Rectal smooth muscle tissue (tissue), 1 donor: Measurements from ENCODE around the gene KPNA1.

Experiments
- H3K27ac ChIP-seq: one replicate; pipeline ENCODE4 v1.7.0; 2013; ENCODE audit warnings: low read depth, low read length, inconsistent platforms
- H3K27me3 ChIP-seq: one replicate; pipeline ENCODE4 v1.7.0; 2013; ENCODE audit warnings: low read length; ENCODE audit not compliant: control insufficient read depth, insufficient read depth
- H3K36me3 ChIP-seq: one replicate; pipeline ENCODE4 v1.7.0; 2013; ENCODE audit warnings: low read length; ENCODE audit not compliant: control insufficient read depth, insufficient read depth
- H3K4me1 ChIP-seq: one replicate; pipeline ENCODE4 v1.7.0; 2013; ENCODE audit warnings: low read length; ENCODE audit not compliant: control insufficient read depth, insufficient read depth
- H3K4me3 ChIP-seq: one replicate; pipeline ENCODE4 v1.7.0; 2013; ENCODE audit warnings: low read length
- H3K9ac ChIP-seq: one replicate; pipeline ENCODE4 v1.7.0; 2013; ENCODE audit warnings: low read length

The KPNA1 gene

DNA sequence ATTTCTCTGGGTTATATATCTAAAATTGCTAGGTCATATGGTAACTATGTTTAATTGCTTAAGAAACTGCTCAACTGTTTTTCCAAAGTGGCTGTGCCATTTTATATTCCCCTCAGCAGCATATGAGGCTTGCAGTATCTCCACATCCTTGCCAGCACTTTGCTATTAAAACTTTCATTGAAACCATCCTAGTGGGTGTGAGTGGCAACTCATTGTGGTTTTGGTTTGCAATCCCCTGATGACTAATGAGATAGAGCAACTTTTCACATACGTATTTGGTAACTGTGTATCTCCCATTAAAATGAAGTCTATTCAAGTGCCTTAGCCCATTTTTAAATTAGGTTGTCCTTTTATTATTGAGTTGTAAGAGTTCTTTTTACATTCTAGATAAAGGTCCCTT is 17.3 kb downstream of the KPNA1 start:
- Histone ChIP-seq H3K4me3 (no peak overlapping the region), H3K36me3 (peaks cover 5% of the 10 kb centered on the region), H3K9ac (no peak overlapping the region), H3K27me3 (no peaks in the 10 kb centered on the region), H3K4me1 (no peaks in the 10 kb centered on the region), H3K27ac (no peak overlapping the region)

GRCh38 chr3:122496508-122496907 is 18.2 kb downstream of the KPNA1 start:
- H3K9ac ChIP-seq: no peak overlapping the region
- H3K4me1 ChIP-seq: no peaks in the 10 kb centered on the region
- no peak overlapping the region for H3K27ac ChIP-seq
- H3K27me3 ChIP-seq: no peaks in the 10 kb centered on the region
- H3K4me3 ChIP-seq: no peak overlapping the region
- H3K36me3 ChIP-seq: peaks cover 5% of the 10 kb centered on the region

GRCh38 chr3:122493296-122493695 is 21.4 kb downstream of the KPNA1 start:
- Histone ChIP-seq H3K36me3 (peaks cover 5% of the 10 kb centered on the region), H3K27me3 (no peaks in the 10 kb centered on the region), H3K4me3 (no peak overlapping the region), H3K4me1 (no peaks in the 10 kb centered on the region), H3K9ac (no peak overlapping the region), H3K27ac (no peak overlapping the region)

DNA sequence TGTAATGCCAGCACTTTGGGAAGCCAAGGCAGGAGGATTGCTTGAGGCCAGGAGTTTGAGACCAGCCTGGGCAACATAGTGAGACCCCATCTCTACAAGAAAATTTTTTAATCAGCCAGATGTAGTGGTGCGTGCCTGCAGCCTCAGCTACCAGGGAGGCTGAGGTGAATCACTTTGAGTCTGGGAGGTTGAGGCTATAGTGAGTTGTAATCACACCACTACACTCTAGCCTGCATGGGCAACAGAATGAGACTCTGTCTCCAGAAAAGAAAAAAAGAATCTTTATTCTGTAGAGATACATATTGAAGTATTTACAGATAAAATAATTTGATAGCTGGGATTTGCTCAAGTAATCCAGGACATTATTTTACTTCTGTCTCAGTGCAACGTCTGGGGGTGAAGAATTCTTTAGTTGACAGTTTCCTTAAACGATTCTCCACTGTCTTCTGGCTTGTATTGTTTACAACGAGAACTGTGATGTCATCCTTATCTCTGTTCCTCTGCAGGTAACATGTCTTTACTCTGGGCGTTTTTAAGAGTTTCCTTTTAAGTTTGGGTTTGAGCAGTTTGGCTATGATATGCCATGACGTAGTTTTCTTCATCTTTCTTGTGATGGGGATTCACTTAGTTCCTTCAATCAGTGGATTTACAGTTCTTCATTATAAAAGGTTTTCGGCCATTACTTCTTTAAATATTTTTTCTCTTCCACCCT is 26.3 kb downstream of the KPNA1 start:
- Histone ChIP-seq H3K9ac (no peak overlapping the region), H3K27me3 (no peaks in the 10 kb centered on the region), H3K36me3 (peaks cover under 1% of the 10 kb centered on the region), H3K4me3 (no peak overlapping the region), H3K4me1 (no peaks in the 10 kb centered on the region), H3K27ac (no peak overlapping the region)

DNA sequence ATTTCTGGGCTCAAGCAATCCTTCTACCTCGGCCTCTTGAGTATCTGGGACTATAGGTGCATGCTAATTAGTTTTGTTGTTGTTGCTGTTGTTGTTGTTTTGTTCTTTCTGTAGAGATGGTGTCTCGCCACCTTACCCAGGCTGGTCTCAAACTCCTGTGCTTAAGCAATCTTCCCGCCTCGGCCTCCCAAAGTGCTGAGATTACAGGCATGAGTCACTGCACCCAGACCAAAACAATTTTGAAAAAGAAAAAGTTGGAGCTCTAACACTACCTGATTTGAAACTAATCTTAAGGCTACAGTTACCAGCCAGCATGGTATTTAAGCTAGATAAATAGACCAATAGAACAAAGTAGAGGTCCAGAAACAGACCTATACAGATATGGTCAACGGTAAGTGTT is 29.8 kb downstream of the KPNA1 start:
- Histone ChIP-seq H3K4me3 (no peak overlapping the region), H3K27ac (no peak overlapping the region)

DNA sequence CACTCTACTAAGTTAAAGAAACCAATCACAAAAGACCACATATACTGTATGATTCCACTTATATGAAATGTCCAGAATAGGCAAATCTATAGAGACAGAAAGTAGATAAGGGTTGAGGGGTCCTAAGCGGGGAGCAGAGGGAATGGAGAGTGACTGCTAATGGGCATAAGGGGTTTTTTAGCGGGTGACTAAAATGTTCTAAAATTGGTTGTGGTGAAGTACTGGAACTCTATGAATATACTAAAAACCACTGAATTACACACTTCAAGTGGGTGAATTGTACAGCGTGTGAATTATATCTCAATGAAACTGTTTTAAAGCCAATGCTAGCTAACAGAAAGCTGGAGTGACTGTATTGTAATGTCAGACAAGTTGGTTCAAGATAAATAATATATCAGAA is 33.3 kb downstream of the KPNA1 start:
- Histone ChIP-seq H3K27me3 (no peaks in the 10 kb centered on the region), H3K36me3 (no peaks in the 10 kb centered on the region), H3K4me3 (no peak overlapping the region), H3K9ac (no peak overlapping the region), H3K4me1 (no peaks in the 10 kb centered on the region), H3K27ac (no peak overlapping the region)

More for the DNA sequence above, 29.8 kb downstream of the KPNA1 start:
- no peaks in the 10 kb centered on the region for H3K4me1 ChIP-seq
- H3K9ac ChIP-seq: no peak overlapping the region
- H3K36me3 ChIP-seq: no peaks in the 10 kb centered on the region
- H3K27me3 ChIP-seq: no peaks in the 10 kb centered on the region

DNA sequence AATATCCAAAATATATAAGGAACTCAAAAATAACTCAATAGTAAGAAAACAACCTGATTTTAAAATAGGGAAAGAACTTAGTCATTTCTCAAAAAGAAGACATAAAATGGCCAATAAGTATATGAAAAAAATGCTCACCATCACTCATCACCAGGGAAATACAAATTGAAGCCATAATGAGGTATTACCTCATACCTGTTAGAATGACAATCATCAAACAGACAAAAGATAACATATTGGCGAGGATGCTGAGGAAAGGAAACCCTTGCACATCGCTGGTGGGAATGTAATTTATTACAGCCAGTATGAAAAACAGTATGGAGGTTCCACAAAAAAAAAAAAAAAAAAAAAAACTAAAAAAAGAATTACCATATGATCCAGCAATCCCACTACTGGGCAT is 38.2 kb downstream of the KPNA1 start:
- Histone ChIP-seq H3K4me1 (no peaks in the 10 kb centered on the region), H3K27ac (no peak overlapping the region), H3K9ac (no peak overlapping the region), H3K36me3 (no peaks in the 10 kb centered on the region), H3K27me3 (no peaks in the 10 kb centered on the region), H3K4me3 (no peak overlapping the region)

DNA sequence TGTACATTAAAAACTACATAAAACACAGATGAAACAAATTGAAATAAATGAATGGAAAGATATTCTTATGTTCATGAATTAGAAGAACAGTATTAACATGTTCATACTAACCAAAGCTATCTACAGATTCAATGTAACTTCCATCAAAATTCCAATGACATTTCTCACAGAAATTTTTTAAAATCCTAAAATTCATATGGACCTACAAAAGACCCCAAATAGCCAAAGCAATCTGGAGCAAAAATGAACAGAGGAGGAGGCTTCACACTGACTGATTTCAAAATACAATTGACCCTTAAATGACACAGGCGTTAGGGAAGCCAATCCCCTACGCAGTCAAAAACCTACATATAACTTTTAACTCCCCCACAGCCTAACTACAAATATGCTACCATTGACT is 39.4 kb downstream of the KPNA1 start:
- Histone ChIP-seq H3K27ac (no peak overlapping the region), H3K4me3 (no peak overlapping the region), H3K27me3 (no peaks in the 10 kb centered on the region), H3K9ac (no peak overlapping the region), H3K36me3 (no peaks in the 10 kb centered on the region), H3K4me1 (no peaks in the 10 kb centered on the region)

- H3K27ac ChIP-seq: no peak overlapping the region
- H3K4me3 ChIP-seq: no peak overlapping the region
- no peak overlapping the region for H3K9ac ChIP-seq
- no peaks in the 10 kb centered on the region for H3K4me1 ChIP-seq
- no peaks in the 10 kb centered on the region for H3K27me3 ChIP-seq
- peaks cover 2% of the 10 kb centered on the region for H3K36me3 ChIP-seq
Observed at GRCh38 chr3:122469659-122470058, 45.1 kb downstream of the KPNA1 start.

GRCh38 chr3:122468896-122469533 is 45.7 kb downstream of the KPNA1 start:
- H3K4me1 ChIP-seq: no peaks in the 10 kb centered on the region
- H3K4me3 ChIP-seq: no peak overlapping the region
- H3K36me3 ChIP-seq: peaks cover 2% of the 10 kb centered on the region
- no peaks in the 10 kb centered on the region for H3K27me3 ChIP-seq
- H3K9ac ChIP-seq: no peak overlapping the region
- no peak overlapping the region for H3K27ac ChIP-seq

- no peaks in the 10 kb centered on the region for H3K4me1 ChIP-seq
- no peaks in the 10 kb centered on the region for H3K27me3 ChIP-seq
- no peak overlapping the region for H3K9ac ChIP-seq
- no peak overlapping the region for H3K4me3 ChIP-seq
- no peak overlapping the region for H3K27ac ChIP-seq
- H3K36me3 ChIP-seq: peaks cover 2% of the 10 kb centered on the region
Observed at GRCh38 chr3:122466701-122467240, 48.0 kb downstream of the KPNA1 start.

GRCh38 chr3:122464659-122465058 is 50.1 kb downstream of the KPNA1 start:
- H3K4me3 ChIP-seq: no peak overlapping the region
- H3K36me3 ChIP-seq: peaks cover 2% of the 10 kb centered on the region
- no peak overlapping the region for H3K27ac ChIP-seq
- no peak overlapping the region for H3K9ac ChIP-seq
- no peaks in the 10 kb centered on the region for H3K4me1 ChIP-seq
- no peaks in the 10 kb centered on the region for H3K27me3 ChIP-seq

DNA sequence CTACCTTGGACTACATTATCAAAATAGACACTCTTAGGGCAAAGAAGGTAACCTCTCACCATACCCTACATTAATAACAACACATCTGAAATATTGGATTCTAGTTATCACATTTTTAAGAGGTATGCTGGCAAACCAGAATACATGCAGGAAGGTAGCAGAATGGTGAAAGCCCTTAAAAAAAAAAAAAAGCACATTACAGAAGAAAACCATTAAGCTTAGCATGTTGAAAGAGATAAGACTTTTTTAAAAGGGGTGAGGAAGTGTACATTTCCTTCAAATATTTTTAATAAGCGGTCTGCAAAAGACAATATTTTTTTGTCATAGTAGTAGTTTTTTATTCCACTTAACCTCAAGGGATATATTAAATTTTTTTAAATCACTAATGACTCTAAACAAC is 52.3 kb downstream of the KPNA1 start:
- H3K9ac ChIP-seq: no peak overlapping the region
- H3K4me3 ChIP-seq: no peak overlapping the region
- H3K27ac ChIP-seq: no peak overlapping the region
- peaks cover 2% of the 10 kb centered on the region for H3K36me3 ChIP-seq
- no peaks in the 10 kb centered on the region for H3K27me3 ChIP-seq
- H3K4me1 ChIP-seq: no peaks in the 10 kb centered on the region
